NOMO-1 treated with DMSO at 0.1 percent for 48 hours (cell line): Measurements from ENCODE around the gene SLC6A9.

ENCODE experiments used
- DNase-seq: peaks from one replicate; lab custom pipeline; 2025; ENCODE audit not compliant: unreplicated experiment; lab: John Stamatoyannopoulos, UW

SLC6A9 gene

DNA sequence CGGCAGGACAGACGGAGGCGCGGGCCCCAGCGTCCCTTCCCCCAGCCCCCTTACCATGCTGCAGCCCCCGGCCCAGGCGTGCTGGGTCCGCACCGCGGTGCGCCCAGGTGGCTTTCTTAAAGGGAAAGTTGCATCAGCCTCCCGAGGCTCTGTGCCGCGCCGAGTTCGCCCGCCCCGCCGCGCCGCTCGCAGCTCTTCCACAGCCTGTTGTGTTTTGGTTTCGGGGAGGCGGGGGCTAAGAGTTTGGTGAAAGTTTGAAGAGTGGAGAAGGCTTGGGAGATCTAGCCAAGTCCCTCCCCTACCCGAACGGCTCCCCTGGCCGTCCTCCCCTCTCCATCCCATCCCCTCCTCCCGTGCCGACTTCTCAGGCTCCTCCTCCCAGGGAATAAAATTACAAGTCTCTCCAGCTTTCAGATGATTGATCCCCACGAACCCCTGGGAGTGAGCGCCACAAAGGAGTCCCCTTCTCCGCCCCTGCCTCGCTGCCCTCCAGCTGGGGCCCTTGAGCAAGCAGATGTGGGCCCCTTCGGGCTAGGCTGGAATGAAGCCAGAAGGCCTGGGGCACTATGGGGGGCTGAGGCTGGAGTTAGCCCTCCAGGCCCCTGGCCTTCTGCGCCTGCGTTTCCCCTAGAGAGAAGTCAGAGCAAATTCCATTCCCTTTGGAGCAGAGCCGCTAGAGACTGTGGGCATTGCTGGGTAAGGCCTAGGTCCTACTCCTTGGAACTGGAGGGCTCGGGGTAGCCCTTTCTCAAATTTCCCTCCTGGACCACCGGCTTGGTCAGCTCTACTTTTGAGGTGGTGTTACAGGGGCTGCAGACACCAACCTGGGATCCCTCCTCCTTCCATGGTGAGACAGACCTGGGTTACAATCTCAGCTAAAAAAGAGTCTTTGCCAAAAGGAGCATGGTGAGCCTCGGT, at the start of gene SLC6A9:
Gene SLC6A9 (minus strand): TSS at position 211 of the 918 bp plus-strand sequence. CDS start 7,185 bp downstream, outside the sequence.
- DNase-seq = no peak

DNA sequence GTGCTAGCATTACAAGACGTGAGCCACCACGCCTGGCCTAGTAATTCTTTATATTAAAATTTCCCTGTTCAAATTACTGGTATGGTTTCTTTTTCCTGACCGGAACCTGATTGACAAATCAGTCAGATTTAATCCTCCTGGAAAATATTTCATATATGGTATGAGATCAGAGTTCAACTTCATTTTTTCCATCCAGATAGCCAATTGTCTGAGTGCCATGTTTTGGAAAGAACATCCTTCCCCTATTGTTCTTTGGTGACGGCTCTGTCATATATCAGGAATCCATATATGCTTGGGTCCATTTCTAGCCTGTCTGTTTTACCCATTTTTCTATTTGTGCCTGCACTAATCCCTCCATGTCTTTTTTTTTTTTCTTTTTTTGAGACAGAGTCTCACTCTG, 48.3 kb upstream of the SLC6A9 start:
- no peak for DNase-seq

DNA sequence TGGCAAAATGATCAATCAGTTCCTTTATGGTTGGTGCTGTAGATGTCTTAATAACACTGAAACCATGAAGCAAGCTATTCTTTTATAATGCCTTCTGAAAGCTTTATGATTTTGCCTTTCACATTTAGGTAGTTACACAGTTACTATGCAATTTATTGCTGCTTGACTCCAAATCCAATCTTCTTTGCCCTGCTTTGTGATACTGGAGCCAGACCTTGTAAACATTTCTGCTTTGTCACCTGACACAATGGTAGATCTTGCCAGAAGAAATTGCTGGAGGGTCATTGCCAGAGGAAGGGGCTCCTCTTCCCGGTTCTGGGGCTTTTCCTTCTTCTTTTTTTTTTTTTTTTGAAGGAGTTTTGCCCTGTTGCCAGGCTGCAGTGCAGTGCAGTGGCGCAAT, 46.8 kb upstream of the SLC6A9 start:
- no peak for DNase-seq

DNA sequence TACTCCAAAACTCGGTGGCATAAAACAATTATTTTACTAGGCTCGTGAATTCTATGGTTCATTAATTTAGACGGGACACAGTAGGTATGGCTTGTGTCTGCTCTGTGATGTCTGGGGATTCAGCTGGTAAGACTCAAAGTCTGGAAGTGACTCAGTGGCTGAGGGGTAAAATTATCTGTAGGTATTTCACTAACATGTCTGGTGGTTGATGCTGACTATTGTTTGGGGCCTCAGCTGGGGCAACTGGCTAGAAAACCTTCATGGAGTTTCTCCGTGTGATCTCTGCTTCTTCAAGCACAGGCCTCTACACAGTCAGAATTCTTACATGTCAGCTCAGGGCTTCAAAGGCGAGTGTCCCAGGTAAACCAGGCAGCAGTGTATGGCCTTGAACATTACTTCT, 46.2 kb upstream of the SLC6A9 start:
- no peak for DNase-seq

DNA sequence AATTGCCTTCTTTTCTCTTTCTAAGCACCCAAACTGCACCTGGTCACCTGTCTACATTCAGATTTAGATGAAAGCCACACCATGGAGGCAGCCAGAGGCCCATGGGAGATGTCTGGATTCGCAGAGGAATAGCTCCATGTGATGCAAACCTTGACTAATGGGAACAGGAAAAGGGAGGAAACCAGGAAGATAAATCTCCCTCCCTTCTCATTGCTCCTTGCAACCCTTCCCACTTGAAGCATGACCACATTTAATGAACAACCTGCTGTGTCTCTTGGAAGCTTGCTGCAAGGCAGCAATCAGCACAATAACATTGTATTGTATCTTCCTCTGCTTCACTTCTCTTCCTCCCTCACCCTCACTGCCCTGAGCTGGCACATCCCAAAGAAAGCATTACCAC, 44.8 kb upstream of the SLC6A9 start:
- no peak for DNase-seq

DNA sequence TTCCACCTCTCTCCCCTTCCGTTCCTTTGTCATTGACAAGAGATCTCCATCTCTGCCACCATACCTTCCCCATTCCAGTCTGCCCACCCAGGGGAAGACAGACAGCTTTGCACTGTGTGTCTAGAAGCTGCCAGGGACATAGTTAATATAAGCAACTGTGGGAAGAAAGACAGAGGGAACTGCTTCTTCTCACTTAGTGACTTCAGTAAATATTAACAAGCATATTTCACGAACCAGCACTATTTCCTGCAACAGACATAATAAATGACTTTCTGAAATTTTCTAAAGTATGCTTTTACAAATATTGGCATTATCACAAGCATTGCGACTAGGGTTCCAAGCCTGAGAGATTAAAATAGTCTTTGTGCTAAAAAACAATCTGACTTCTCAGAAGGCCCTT, 43.2 kb upstream of the SLC6A9 start:
- DNase-seq = no peak

DNA sequence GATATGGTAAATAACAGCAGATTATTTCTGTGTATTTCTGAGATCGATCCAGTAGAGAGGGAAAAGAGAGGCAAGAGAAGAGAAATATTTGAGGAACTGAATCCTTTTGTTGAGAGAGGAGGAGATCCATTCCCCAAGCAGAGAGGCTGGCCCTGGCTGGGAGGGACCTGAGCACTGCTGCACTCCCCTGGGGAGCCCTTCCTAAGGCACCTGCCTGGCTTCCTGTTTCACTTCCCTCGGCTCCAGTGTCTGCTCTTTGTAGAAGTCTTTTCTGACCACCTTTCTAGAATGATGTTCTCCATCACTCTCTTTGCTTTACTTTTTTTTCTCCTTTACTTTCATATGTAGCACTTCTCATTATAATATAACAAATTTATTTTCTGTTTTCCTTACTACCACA, 42.3 kb upstream of the SLC6A9 start:
- DNase-seq = peak; percentile 77

DNA sequence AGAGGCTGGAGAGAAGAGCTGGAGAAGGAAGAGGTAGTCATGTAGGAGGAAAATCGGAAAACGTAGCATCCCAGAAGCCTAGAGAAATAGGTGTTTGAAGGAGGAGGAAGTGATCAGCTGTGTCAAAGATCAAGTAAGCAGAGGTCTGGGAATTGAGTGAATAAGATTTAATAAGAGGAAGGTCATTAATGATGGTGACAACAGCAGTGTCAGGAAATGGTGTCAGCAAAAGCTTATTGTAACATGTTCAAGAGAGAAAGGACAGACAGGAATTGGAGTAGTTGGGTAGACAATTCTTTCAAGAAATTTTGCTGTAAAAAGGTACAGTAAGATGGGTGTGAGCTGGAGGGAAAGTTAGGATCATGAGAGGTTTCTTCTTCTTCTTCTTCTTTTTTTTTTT, 41.6 kb upstream of the SLC6A9 start:
- peak; percentile 52 for DNase-seq

DNA sequence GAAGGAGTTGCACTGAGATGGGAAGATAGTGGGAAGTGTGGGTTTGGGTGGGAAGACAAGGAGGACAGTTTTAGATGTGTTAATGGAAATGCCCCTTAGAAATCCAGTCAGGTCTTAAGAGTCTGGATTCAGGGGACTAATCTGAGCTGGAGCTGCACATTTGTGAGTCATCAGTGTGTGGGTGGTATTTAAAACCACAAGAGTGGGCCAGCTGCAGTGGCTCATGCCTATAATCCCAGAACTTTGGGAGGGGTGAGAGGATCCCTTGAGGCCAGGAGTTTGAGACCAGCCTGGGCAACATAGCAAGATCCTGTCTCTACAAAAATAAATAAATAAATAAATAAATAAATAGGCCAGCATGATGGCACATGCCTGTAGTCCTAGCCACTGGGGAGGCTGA, 40.9 kb upstream of the SLC6A9 start:
- no peak for DNase-seq

DNA sequence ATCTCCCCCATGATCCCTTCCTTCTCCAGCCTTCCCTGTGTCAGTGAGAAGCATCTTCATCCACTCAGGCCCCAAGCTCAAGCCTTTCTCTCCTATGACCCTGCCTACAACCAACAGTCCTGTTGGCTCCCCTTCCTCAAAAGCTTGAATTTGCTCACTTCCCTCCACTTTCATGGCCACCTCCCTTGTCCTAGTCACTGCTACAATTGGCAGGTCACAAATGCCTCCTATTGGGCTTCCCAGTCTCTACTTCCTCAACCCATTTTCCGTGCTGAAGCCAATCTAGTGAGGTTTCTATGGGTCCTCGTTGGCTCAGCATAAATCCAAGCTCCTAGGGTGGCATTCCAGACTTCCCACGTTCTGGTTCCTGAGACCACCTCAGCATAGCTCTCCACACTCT, 40.2 kb upstream of the SLC6A9 start:
- no peak for DNase-seq

DNA sequence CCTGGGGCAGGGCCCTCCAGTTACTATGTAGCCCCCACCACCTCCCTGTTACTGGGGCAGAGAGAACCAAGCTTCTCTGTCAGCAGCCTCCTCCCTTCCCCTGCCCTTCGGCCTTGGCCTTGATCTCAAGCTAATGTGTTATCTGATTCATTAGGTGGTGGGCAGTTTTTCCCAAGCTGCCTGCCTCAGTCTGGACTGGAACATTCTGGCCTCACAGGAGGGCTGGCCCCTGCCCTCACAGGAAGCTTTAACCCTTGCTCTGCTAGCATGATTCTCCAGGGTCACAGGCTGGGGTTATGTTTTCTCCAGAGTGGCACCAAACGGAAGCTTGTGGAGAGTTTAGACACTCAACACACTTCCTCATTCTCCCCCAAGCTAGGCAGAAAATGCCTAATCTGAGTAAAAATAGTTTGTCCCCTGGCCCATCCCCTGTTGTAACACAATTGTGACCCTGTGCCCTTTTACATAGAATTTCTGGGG, 37.2 kb upstream of the SLC6A9 start:
- DNase-seq = peak; percentile 88

DNA sequence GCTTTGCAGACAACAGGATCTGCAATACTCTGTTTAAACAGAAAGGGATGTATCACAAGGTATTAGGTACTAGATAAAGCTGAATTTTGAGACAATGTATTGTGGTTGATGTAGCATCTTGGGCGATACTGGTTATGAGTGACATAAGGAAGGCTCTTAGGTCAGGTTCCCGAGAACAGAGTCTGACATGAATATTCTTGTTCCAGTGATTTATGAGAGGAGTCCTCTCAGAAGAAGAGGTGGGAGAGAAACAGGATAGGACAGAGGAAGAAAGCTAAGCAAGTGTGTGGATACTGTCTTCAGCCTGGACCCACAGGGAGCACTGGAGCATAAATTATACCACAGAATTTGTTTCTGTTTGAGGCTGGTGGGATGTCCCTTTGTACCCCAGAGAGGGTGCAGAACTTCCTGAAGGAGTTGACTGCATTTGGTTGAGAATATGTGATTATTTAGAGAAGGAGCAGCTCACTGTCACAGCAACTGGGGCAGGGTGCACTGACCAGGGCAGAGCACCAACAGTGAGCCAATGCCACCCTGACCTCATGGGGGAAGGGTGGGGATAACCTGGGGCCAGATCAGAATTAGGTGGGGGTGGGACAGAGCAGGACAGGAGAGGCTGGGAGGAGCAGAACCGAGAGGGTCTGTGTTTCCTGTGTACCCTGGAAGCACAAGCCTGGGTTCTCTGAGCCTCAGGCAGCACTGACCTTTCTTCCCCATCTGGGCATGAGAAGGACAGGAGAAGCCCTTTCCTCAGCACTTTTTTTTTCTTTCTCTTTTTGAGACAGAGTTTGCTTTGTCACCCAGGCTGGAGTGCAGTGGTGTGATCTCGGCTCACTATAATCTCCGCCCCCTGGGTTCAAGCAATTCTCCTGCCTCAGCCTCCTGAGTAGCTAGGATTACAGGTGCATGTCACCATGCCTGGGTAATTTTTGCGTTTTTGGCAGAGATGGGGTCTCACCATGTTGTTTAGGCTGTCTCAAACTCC, 36.3 kb upstream of the SLC6A9 start:
- no peak for DNase-seq

DNA sequence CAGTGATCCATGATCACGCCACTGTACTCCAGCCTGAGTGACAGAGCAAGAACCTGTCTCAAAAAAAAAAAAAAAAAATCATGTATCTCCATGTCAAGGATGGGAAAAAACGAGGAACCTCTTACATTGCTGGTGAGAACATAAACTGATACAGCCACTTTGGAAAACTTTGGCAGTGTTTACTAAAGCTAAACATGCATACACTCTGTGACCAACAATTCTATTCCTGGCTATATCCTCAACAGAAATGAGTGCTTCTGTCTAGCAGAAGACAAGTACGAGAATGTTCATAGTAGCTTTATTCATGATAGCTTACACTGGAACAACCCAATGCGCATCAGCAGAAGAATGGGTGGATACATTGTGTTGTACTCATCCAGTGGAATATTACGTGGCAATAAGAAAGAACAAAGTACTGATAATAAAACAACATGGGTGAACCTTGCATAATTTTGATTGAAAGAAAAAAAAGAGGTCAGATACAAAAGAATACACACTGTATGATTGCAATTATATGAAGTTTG, 31.5 kb upstream of the SLC6A9 start:
- no peak for DNase-seq

DNA sequence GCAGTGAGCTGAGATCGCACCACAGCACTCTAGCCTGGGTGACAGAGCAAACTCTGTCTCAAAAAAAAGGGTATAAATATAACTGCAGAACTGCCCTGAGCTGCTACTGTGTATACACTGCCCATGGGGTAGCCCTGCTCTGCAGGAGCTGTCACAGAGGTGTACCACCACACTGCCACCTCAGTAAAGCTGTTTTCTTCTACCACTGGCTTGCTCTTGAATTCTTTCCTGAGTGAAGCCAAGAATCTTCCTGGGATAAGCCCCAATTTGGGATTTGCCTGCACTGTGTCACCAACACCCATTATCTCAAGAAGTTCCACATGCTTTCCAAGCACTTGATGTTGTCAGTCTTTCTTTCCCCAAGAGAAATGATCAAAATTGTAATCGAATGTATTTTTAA, 30.6 kb upstream of the SLC6A9 start:
- DNase-seq = no peak

DNA sequence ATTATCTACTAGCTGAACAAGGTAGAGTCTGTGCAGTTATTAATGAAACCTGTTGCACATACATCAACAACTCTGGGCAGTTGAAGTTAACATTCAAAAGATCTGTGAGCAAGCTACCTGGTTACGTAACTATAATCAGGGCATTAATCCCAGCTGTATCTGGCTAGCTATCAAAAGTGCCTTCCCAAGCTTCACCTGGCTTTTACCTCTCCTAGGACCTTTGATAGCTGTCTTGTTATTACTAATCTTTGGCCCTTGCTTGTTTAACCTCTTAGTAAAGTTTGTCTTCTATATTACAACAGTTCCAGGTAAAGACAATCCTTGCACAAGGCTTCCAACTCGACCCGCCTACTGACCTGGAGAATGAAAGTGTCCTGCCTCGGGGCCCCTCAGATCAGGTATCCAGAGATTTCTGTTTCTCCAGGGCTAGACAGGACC, 29.6 kb upstream of the SLC6A9 start:
- no peak for DNase-seq

DNA sequence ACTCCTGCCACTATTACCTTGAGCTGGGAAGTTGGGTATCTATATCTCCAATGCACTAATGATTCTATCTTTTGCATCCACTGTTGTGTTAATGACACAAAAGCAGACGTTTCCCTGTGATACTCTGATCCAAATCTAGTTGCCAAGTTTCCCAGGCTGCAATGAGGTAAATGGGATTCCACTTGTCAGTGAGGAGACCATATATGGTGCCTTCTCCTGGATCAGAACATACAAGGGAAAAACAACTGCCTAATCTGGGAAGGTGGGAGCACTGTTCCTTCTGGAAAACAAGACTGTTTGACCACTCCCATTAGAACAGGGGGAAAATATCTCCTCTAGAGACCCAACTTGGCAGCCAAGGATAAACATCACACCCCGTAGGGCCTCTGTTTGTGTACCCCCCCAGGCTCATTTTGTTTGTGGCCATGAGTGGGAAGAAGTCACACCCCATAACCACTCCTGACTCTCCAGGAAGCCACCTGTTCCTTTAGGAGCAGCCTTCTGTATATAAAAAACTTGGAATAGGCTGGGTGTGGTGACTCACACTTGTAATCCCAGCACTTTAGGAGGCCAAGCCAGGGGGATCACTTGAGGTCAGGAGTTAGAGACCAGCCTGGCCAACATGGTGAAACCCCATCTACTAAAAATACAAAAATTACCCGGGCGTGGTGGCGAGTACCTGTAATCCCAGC, 28.5 kb upstream of the SLC6A9 start:
- no peak for DNase-seq

DNA sequence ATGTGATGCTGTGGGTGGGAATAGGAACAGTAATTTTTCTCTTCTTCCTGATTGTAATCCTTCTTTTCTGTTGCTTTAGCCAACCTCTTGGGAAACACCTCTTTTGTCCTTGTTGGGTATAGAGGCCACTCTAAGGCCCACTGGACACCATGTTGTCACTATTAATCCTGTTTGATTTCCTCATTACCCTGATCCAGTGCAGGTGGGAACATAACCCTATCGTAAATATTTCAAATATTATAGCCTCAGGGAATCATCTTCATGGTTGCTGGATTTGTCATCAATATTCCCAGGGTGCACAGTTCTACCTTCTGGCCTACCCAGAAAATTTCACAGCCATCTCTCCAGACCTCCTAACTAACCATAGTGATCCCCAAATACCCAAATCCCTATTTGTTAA, 27.9 kb upstream of the SLC6A9 start:
- no peak for DNase-seq

DNA sequence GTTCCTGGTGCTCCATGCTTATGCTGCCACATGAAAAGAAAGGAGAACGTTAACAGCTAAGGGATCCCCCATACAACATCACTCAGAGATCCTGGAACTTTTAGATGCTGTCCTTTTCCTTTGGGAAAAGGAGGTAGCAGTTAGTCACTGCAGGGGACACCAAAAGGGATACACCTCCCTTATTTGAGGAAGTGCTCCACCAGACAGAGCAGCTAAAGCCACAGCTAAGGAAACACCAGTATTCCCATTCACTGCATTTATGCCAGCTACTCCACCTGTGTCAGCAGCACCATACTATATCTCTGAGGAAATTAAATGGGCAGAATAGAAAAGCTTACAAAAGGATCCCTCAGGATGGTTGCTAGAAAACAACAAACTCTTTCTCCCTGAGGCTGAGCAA, 26.0 kb upstream of the SLC6A9 start:
- DNase-seq = no peak

DNA sequence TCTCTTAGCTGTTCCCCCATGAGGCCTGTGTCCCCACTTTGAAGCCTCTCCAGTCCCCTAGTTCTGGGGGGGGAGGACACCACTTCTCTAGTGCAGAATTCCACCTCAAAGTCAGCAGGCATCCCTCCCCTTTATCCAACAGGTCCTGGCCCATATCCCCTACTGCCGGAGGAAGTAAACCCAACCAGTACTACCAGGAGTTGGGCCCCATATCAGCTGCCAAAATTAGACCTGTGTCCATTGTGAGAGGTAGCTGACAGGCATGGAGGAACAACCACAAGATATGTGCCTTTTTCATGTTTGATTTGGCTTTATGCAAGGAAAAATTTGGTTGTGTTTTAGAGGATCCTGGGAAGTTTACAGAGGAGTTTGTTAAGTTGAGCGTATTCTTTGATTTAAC, 22.1 kb upstream of the SLC6A9 start:
- no peak for DNase-seq

DNA sequence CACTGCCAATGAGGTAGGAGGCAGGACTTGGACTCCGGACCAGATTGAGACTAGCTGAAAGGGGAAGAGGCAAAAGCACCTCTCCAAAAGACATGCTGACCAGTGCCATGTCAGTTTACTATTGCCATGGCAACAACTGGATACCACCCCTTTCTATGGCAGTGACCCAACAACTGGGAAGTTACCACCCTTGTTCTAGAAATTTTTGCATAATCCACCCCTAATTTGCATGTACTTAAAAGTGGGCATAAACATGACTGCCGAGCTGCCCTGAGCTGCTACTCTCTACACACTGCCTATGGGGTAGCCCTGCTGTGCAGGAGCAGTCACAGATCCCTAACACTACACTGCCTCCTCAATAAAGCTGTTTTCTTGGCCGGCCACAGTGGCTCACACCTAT, 19.0 kb upstream of the SLC6A9 start:
- DNase-seq = no peak

DNA sequence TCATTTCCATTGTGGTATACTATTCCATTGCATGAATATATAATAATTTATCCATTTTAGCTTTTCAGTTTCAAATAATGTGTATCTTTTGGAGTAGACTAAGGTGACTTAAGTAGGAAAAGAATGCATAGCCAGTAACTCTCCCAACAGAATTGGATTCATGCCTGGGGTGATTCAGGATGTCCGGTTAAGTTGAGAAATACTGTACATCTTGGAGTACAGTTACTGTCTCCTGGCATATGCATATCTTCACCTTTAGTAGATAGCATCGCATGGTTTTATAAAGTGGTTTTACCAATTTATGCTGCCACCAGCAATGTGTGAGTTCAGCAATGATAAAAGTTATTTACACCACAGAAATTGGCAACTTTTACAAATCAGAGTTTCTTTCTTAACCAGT, 18.6 kb upstream of the SLC6A9 start:
- no peak for DNase-seq
